ENCODE measurements around the gene INPPL1. TPM values are rescaled to one million over a fixed set of nuclear protein-coding genes. Genes with fewer than 3 reads are reported as not detected.
A peak's percentile ranks its signal among the peaks of the same experiment; 100 is the strongest.

The INPPL1 gene
- total RNA-seq, 1 experiment from 2014 or later: 214 TPM

GRCh38 chr11:72217841-72218240 is 6.7 kb upstream of the INPPL1 start:
- Histone ChIP-seq H3K18ac (ENCODE audit: insufficient read length, low read depth, low read length) (no peak overlapping the region), H3K4ac (ENCODE audit: low read depth, low read length) (no peak overlapping the region), H3K79me2 (ENCODE audit: insufficient read depth, low read length) (no peaks in the 10 kb centered on the region; the same call in 1 of the 2 replicates), H4K91ac (ENCODE audit: insufficient read length, low read depth, low read length) (no peak overlapping the region), H4K8ac (replicated peaks; ENCODE audit: insufficient read length, low read depth, low read length) (no peak overlapping the region), H3K23ac (ENCODE audit: insufficient read length, low read depth, low read length) (no peak overlapping the region), H2BK5ac (ENCODE audit: insufficient read length, low read length) (no peak overlapping the region), H4K5ac (ENCODE audit: insufficient read length, low read depth, low read length) (no peak overlapping the region), H3K79me1 (ENCODE audit: insufficient read depth, low read depth, low read length, poor library complexity, severe bottlenecking) (no peaks in the 10 kb centered on the region), H3K4me2 (ENCODE audit: insufficient read depth, insufficient read length, low read length) (no peak overlapping the region), H3K27me3 (ENCODE audit: insufficient read depth, low read length) (no peaks in the 10 kb centered on the region), H4K20me1 (ENCODE audit: control insufficient read depth, insufficient read depth, insufficient read length) (no peaks in the 10 kb centered on the region), H2BK20ac (ENCODE audit: low read depth, low read length, poor library complexity, severe bottlenecking) (no peak overlapping the region), H3K9me3 (ENCODE audit: control insufficient read depth, low read depth, low read length) (no peaks in the 10 kb centered on the region), H3K4me1 (ENCODE audit: insufficient read depth, low read length) (peaks cover 2% of the 10 kb centered on the region; the same call in 1 of the 2 replicates), H2AK5ac (ENCODE audit: insufficient read length, low read length) (no peak overlapping the region), H2BK15ac (ENCODE audit: low read depth, low read length) (no peak overlapping the region), H3K9ac (ENCODE audit: extremely low read depth, insufficient read length, low read length) (no peak overlapping the region), H3K56ac (ENCODE audit: insufficient read length, low read depth, low read length) (no peak overlapping the region), H2BK120ac (ENCODE audit: low read depth, low read length, poor library complexity, severe bottlenecking) (no peak overlapping the region), H3K23me2 (ENCODE audit: insufficient read length, low read depth, low read length, poor library complexity, severe bottlenecking) (peaks cover 1% of the 10 kb centered on the region), H3T11ph (ENCODE audit: low read length) (no peak overlapping the region), H3K14ac (ENCODE audit: insufficient read depth, low read length) (no peak overlapping the region), H3K27ac (ENCODE audit: insufficient read length, low read depth, low read length) (no peak overlapping the region), H2BK12ac (ENCODE audit: insufficient read length, low read depth, low read length) (no peak overlapping the region), H2AFZ (ENCODE audit: low read length) (no peak overlapping the region)
- peaks cover 42% of the 10 kb centered on the region for H3K27me3 Mint-ChIP-seq (ENCODE audit: low read depth)
- H3K36me3 Mint-ChIP-seq (ENCODE audit: insufficient read depth in 1 of 3, low read depth in 3 of 3): no peaks in the 10 kb centered on the region
- WGBS (ENCODE audit: extremely low coverage, insufficient read length, low lambda C conversion rate): no CpG with 5 or more reads among the region's 2 CpGs
- no peak overlapping the region for H3K4me3 Mint-ChIP-seq
- no peak for DNase-seq
- H3K27ac Mint-ChIP-seq: peak overlapping the region in 1 of 3 experiments; percentile 14; a peak in 2 of 7 replicates
- no peak for TF ChIP-seq CTCF (conservative IDR thresholded peaks at IDR 0.05)
- no peaks in the 10 kb centered on the region for H3K9me3 Mint-ChIP-seq
- H3K4me1 Mint-ChIP-seq: peaks cover 19 to 25% of the 10 kb centered on the region in 2 experiments
